H1 (cell line): ENCODE data around the gene TGM4. TPM values are rescaled to one million over a fixed set of nuclear protein-coding genes. Genes with fewer than 3 reads are reported as not detected.

Experiments used
- CTCF ChIA-PET: fragments of 300-600 bp; sonication (Branson Sonifier 250); formaldehyde crosslinking; loops from one replicate; lab custom pipeline; 2021; ENCODE audit not compliant: partially characterized antibody; lab: Charles Lee
- POLR2A ChIA-PET: fragments of 300-600 bp; sonication (Branson Sonifier 250); formaldehyde crosslinking; loops from one replicate; lab custom pipeline; 2021; ENCODE audit warnings: inconsistent platforms; ENCODE audit not compliant: partially characterized antibody; lab: Charles Lee
- DNase-seq, 2 experiments: peaks; one replicate each; pipeline versions ENCODE4 v3.0.0 to v3.0.0-alpha.2; 2010 to 2022; ENCODE audit warnings: low spot score in 2 of 2, low read depth in 1 of 2, mixed read lengths in 1 of 2
- FAIRE-seq: peaks from 2 replicates; lab custom pipeline; 2011; peaks lifted over from hg19 to GRCh38; lab: Jason Lieb, UNC
- H2AFZ ChIP-seq: 2 replicates; pipeline ENCODE4 v1.8.1; 2012; ENCODE audit warnings: low read length, inconsistent platforms
- H2AK5ac ChIP-seq: 2 replicates; pipeline ENCODE4 v1.6.1; 2013; ENCODE audit warnings: low read depth, low read length
- H2BK120ac ChIP-seq: replicated peaks from 2 replicates; pipeline ENCODE3; 2013; ENCODE audit warnings: low read depth, low read length, inconsistent platforms
- H2BK12ac ChIP-seq: 2 replicates; pipeline ENCODE4 v1.6.1; 2013; ENCODE audit warnings: low read depth, low read length
- H2BK15ac ChIP-seq: 2 replicates; pipeline ENCODE4 v1.6.1; 2013; ENCODE audit warnings: low read length
- H2BK20ac ChIP-seq: 2 replicates; pipeline ENCODE4 v1.6.1; 2013; ENCODE audit warnings: low read length
- H2BK5ac ChIP-seq: 2 replicates; pipeline ENCODE4 v1.6.1; 2013; ENCODE audit warnings: low read depth, low read length
- H3K14ac ChIP-seq: 2 replicates; pipeline ENCODE4 v1.6.1; 2013; ENCODE audit warnings: inconsistent platforms; ENCODE audit not compliant: insufficient read length
- H3K18ac ChIP-seq: 2 replicates; pipeline ENCODE4 v1.6.1; 2013; ENCODE audit warnings: low read length; ENCODE audit errors: extremely low read depth
- H3K23ac ChIP-seq: 2 replicates; pipeline ENCODE4 v1.6.1; 2013; ENCODE audit warnings: inconsistent platforms; ENCODE audit not compliant: insufficient read length
- H3K23me2 ChIP-seq: 2 replicates; pipeline ENCODE4 v1.6.1; 2013; ENCODE audit warnings: low read depth, low read length
- H3K27ac ChIP-seq: 2 replicates; pipeline ENCODE4 v1.6.1; 2011; ENCODE audit warnings: low read depth, low read length, inconsistent platforms
- H3K27me3 ChIP-seq, 4 experiments: replicated peaks in 1 of 4; 1 replicate in 1 of 4; 2 replicates in 3 of 4; pipeline versions ENCODE4 v1.6.1 to v1.8.1; 2011 to 2013; ENCODE audit warnings: low read length in 3 of 4, mild to moderate bottlenecking in 3 of 4, inconsistent platforms in 2 of 4, mixed read lengths in 2 of 4, moderate library complexity in 1 of 4; ENCODE audit not compliant: control insufficient read depth in 3 of 4, insufficient read depth in 3 of 4; ENCODE audit errors: extremely low read depth in 1 of 4
- H3K36me3 ChIP-seq, 4 experiments: 2 replicates each; pipeline versions ENCODE4 v1.6.1 to v1.8.1; 2011 to 2013; ENCODE audit warnings: mild to moderate bottlenecking in 4 of 4, low read length in 3 of 4, moderate library complexity in 2 of 4, control low read depth in 1 of 4, inconsistent platforms in 1 of 4; ENCODE audit not compliant: insufficient read depth in 4 of 4, control insufficient read depth in 2 of 4
- H3K4ac ChIP-seq: replicated peaks from 2 replicates; pipeline ENCODE3; 2013; ENCODE audit warnings: low read length, low read depth, mixed read lengths, inconsistent platforms; ENCODE audit not compliant: insufficient read length
- H3K4me1 ChIP-seq, 4 experiments: replicated peaks in 1 of 4; 1 replicate in 1 of 4; 2 replicates in 3 of 4; pipeline versions ENCODE4 v1.6.1 to v1.8.1; 2011 to 2013; ENCODE audit warnings: low read length in 3 of 4, inconsistent platforms in 2 of 4, mixed read lengths in 1 of 4; ENCODE audit not compliant: insufficient read depth in 4 of 4, control insufficient read depth in 3 of 4
- H3K4me2 ChIP-seq, 2 experiments: 2 replicates each; pipeline versions ENCODE4 v1.6.1 to v1.8.1; 2011 to 2013; ENCODE audit warnings: low read depth in 2 of 2, low read length in 2 of 2, control low read depth in 1 of 2, inconsistent platforms in 1 of 2, mild to moderate bottlenecking in 1 of 2; ENCODE audit not compliant: insufficient read depth in 1 of 2
- H3K4me3 ChIP-seq, 4 experiments: fragments of 200-600, 300-600 bp in 1 of 4; sonication (generic), shearing (Covaris generic), sonication (Bioruptor Twin) in 1 of 4; 2 replicates each; pipeline versions ENCODE4 v1.5.1 to v1.8.1; 2011 to 2016; ENCODE audit warnings: low read length in 4 of 4, low read depth in 3 of 4, control low read depth in 2 of 4, inconsistent platforms in 2 of 4, mild to moderate bottlenecking in 2 of 4, mixed read lengths in 1 of 4, moderate library complexity in 1 of 4; ENCODE audit not compliant: insufficient read depth in 2 of 4; ENCODE audit errors: extremely low read depth in 1 of 4
- H3K56ac ChIP-seq: replicated peaks from 2 replicates; pipeline ENCODE3; 2013; ENCODE audit warnings: low read depth, mild to moderate bottlenecking, mixed read lengths, low read length, inconsistent platforms; ENCODE audit not compliant: insufficient read length
- H3K79me1 ChIP-seq: 2 replicates; pipeline ENCODE4 v1.6.1; 2013; ENCODE audit warnings: low read depth, low read length, control low read depth
- H3K79me2 ChIP-seq, 2 experiments: 2 replicates each; pipeline versions ENCODE4 v1.6.1 to v1.8.1; 2012 to 2013; ENCODE audit warnings: low read length in 2 of 2, mild to moderate bottlenecking in 2 of 2, inconsistent platforms in 1 of 2; ENCODE audit not compliant: insufficient read depth in 2 of 2, control insufficient read depth in 1 of 2
- H3K9ac ChIP-seq, 4 experiments: replicated peaks in 1 of 4; 1 replicate in 1 of 4; 2 replicates in 3 of 4; pipeline versions ENCODE4 v1.6.1 to v1.8.1; 2011 to 2013; ENCODE audit warnings: low read depth in 3 of 4, low read length in 3 of 4, control low read depth in 2 of 4, mild to moderate bottlenecking in 2 of 4, moderate library complexity in 2 of 4, inconsistent platforms in 1 of 4; ENCODE audit errors: extremely low read depth in 1 of 4
- H3K9me3 ChIP-seq, 2 experiments: 2 replicates each; pipeline versions ENCODE4 v1.6.1 to v1.8.1; 2012 to 2013; ENCODE audit warnings: mild to moderate bottlenecking in 2 of 2, moderate library complexity in 2 of 2, control low read depth in 1 of 2, inconsistent platforms in 1 of 2, low read depth in 1 of 2, low read length in 1 of 2, mixed read lengths in 1 of 2; ENCODE audit not compliant: insufficient read depth in 2 of 2
- H4K20me1 ChIP-seq, 2 experiments: replicated peaks in 1 of 2; 2 replicates each; pipeline versions ENCODE3 to v1.8.1; 2011 to 2013; ENCODE audit warnings: inconsistent platforms in 2 of 2, low read length in 2 of 2, mild to moderate bottlenecking in 1 of 2; ENCODE audit not compliant: insufficient read depth in 2 of 2, control insufficient read depth in 1 of 2
- H4K5ac ChIP-seq: 2 replicates; pipeline ENCODE4 v1.6.1; 2013; ENCODE audit warnings: low read length, low read depth, mixed read lengths, inconsistent platforms; ENCODE audit not compliant: insufficient read length
- H4K8ac ChIP-seq: 2 replicates; pipeline ENCODE4 v1.8.0; 2013; ENCODE audit warnings: mild to moderate bottlenecking, moderate library complexity, low read length, inconsistent platforms; ENCODE audit not compliant: insufficient read depth; ENCODE audit errors: extremely low read depth
- H4K91ac ChIP-seq: replicated peaks from 2 replicates; pipeline ENCODE3; 2013; ENCODE audit warnings: low read length, mixed read lengths, inconsistent platforms; ENCODE audit not compliant: insufficient read length
- BRCA1 ChIP-seq: IDR thresholded peaks from 2 replicates; pipeline ENCODE4 v1.6.1; 2012; ENCODE audit warnings: low read depth, low read length, improper control_type of control experiment
- CREB1 ChIP-seq: IDR thresholded peaks from 2 replicates; pipeline ENCODE4 v1.6.1; 2012; ENCODE audit warnings: inconsistent platforms
- EP300 ChIP-seq, 2 experiments: IDR thresholded peaks; 1 replicate in 1 of 2; 2 replicates in 1 of 2; pipeline ENCODE4 v1.6.1; 2011 to 2012; ENCODE audit warnings: low read depth in 2 of 2, low read length in 2 of 2, mild to moderate bottlenecking in 2 of 2, borderline replicate concordance in 1 of 2, inconsistent platforms in 1 of 2, moderate library complexity in 1 of 2
- GTF2F1 ChIP-seq: IDR thresholded peaks from 2 replicates; pipeline ENCODE4 v1.6.1; 2012; ENCODE audit warnings: low read depth, low read length, improper control_type of control experiment, borderline replicate concordance
- HDAC6 ChIP-seq: IDR thresholded peaks from one replicate; pipeline ENCODE4 v1.7.1; 2012; ENCODE audit warnings: low read depth, mild to moderate bottlenecking, inconsistent platforms, low read length, moderate library complexity
- JUN ChIP-seq: IDR thresholded peaks from 2 replicates; pipeline ENCODE4 v1.6.1; 2011; ENCODE audit warnings: low read depth, mild to moderate bottlenecking, improper control_type of control experiment, low read length
- POU5F1 ChIP-seq: IDR thresholded peaks from 2 replicates; pipeline ENCODE4 v1.6.1; 2011; ENCODE audit warnings: low read depth, mild to moderate bottlenecking, low read length, moderate library complexity
- RNF2 ChIP-seq: fragments of 200-900, 300-1000 bp; sonication (generic); IDR thresholded peaks from 2 replicates; pipeline ENCODE4 v1.7.1; 2016; ENCODE audit warnings: borderline replicate concordance, low read depth, mild to moderate bottlenecking, antibody characterized with exemption, low read length; ENCODE audit not compliant: poor library complexity, severe bottlenecking; ENCODE audit errors: missing control alignments
- RXRA ChIP-seq: IDR thresholded peaks from 2 replicates; pipeline ENCODE4 v1.6.1; 2011; ENCODE audit warnings: low read depth, mild to moderate bottlenecking, low read length, moderate library complexity; ENCODE audit not compliant: insufficient read depth
- SIX5 ChIP-seq: IDR thresholded peaks from 2 replicates; pipeline ENCODE4 v1.6.1; 2011; ENCODE audit warnings: mild to moderate bottlenecking, low read depth, low read length
- SP1 ChIP-seq: IDR thresholded peaks from 2 replicates; pipeline ENCODE4 v1.6.1; 2011; ENCODE audit warnings: low read depth, low read length
- WGBS, 2 experiments: shearing (Covaris generic) in 1 of 2; methylation state at CpG; one replicate each; pipeline versions ENCODE4 v1.1.6 to v1.1.7; 2013 to 2015; ENCODE audit warnings: low lambda C conversion rate in 2 of 2, mixed read lengths in 2 of 2, inconsistent platforms in 1 of 2, low coverage in 1 of 2, missing lambda C conversion rate in 1 of 2; ENCODE audit not compliant: insufficient replicate concordance in 2 of 2, insufficient coverage in 1 of 2, insufficient read length in 1 of 2; ENCODE audit errors: extremely low coverage in 1 of 2, missing lambda C conversion rate in 1 of 2; 5-methylcytosine and 5-hydroxymethylcytosine counted together
- polyA plus RNA-seq, 7 experiments: library from polyadenylated mRNA; depleted of rRNA in 3 of 7; stranded (reverse) in 5 of 7; unstranded in 2 of 7; fragments of >200 nt in 5 of 7; fragments of 200-250 nt in 2 of 7; gene quantifications; 1 replicate in 5 of 7; 2 replicates in 1 of 7; 4 replicates in 1 of 7; pipeline versions ENCODE4 v1.2.1 to v1.2.3, GENCODE V29; 2011 to 2013; ENCODE audit warnings: missing spikeins in 2 of 7, mixed read lengths in 2 of 7
- total RNA-seq: library from RNA; stranded (reverse); fragmentation: NEBNext Ultra II Directional; extraction: Animal tissue kit (Norgen Biotek cat#: 25700); gene quantifications from 2 replicates; pipeline ENCODE4 v1.2.1, GENCODE V29; 2021
- TF ChIP-seq, protein P1 (sequence below): IDR thresholded peaks from 2 replicates; pipeline ENCODE4 v1.6.1; 2011; ENCODE audit warnings: low read length, improper control_type of control experiment
- TF ChIP-seq, protein P2 (sequence below): IDR thresholded peaks from 2 replicates; pipeline ENCODE4 v1.6.1; 2012; ENCODE audit warnings: inconsistent platforms

TGM4 gene
- total and polyA plus RNA-seq, 2 of the 8 experiments (the other 6 are each of a cell fraction or from before 2014, with no cell fraction given), result 0.02 TPM; not detected in 1

DNA sequence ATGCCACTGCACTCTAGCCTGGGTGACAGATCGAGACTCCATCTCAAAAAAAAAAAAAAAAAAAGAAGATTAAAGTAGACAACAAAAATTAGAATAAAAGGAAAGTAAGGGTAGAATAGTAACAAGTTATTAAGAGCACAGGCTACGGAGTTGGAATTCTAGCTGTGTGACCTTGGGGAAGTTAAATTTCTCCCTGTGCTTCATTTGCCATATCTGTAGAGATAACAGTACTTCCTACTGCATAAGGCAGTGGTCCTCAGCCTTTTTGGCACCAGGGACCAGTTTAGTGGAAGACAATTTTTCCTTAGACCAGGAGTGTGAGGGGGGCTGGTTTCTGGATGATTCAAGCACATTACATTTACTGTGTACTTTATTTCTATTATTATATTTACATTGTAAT lies 41.4 kb upstream of the TGM4 start:
- H2BK5ac ChIP-seq, result no peak overlapping the region
- 98% methylated on average over 2 of the region's 2 CpGs; no CpG with 5 or more reads in 1 of the 2 experiments for WGBS, 2 experiments
- no peak for TF ChIP-seq GTF2F1
- TF ChIP-seq HDAC6, result no peak
- no peak for TF ChIP-seq SIX5
- TF ChIP-seq, protein P1, sequence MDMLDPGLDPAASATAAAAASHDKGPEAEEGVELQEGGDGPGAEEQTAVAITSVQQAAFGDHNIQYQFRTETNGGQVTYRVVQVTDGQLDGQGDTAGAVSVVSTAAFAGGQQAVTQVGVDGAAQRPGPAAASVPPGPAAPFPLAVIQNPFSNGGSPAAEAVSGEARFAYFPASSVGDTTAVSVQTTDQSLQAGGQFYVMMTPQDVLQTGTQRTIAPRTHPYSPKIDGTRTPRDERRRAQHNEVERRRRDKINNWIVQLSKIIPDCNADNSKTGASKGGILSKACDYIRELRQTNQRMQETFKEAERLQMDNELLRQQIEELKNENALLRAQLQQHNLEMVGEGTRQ, result no peak
- TF ChIP-seq EP300 (IDR thresholded peaks at IDR 0.05; ENCODE audit: borderline replicate concordance in 1 of 2, low read depth in 2 of 2, low read length in 2 of 2), result no peak
- TF ChIP-seq POU5F1, result no peak
- TF ChIP-seq, protein P2, sequence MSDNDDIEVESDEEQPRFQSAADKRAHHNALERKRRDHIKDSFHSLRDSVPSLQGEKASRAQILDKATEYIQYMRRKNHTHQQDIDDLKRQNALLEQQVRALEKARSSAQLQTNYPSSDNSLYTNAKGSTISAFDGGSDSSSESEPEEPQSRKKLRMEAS, result no peak
- TF ChIP-seq BRCA1, result no peak
- TF ChIP-seq RXRA, result no peak
- no peak for TF ChIP-seq SP1
- TF ChIP-seq RNF2, result no peak
- TF ChIP-seq JUN, result no peak
- TF ChIP-seq CREB1, result no peak
- TF ChIP-seq, all 59 proteins: peak for 0
- Histone ChIP-seq H3K27ac (no peak overlapping the region), H4K20me1 (no peaks in the 10 kb centered on the region), H4K5ac (no peak overlapping the region), H2AFZ (no peak overlapping the region), H2AK5ac (no peak overlapping the region), H4K8ac (no peak overlapping the region), H3K56ac (no peak overlapping the region), H3K4ac (no peak overlapping the region), H2BK12ac (no peak overlapping the region), H3K9me3 (peaks cover 4 to 6% of the 10 kb centered on the region in 2 experiments; a peak in 2 of 4 replicates), H3K79me2 (no peaks in the 10 kb centered on the region), H4K91ac (no peak overlapping the region), H3K36me3 (peaks cover 11 to 54% (median 35%) of the 10 kb centered on the region in 4 experiments), H3K4me2 (no peak overlapping the region), H3K23me2 (no peaks in the 10 kb centered on the region), H3K27me3 (no peaks in the 10 kb centered on the region), H3K4me1 (no peaks in the 10 kb centered on the region), H2BK120ac (no peak overlapping the region), H3K9ac (no peak overlapping the region), H2BK15ac (no peak overlapping the region), H3K23ac (no peak overlapping the region), H3K4me3 (no peak overlapping the region), H3K79me1 (no peaks in the 10 kb centered on the region), H3K14ac (no peak overlapping the region), H2BK20ac (no peak overlapping the region), H3K18ac (no peak overlapping the region)
- DNase-seq (no peak), FAIRE-seq (no peak)
- POLR2A ChIA-PET, result no interaction called here
- CTCF ChIA-PET, result interaction anchor here (0.6 to 2.0 kb wide), 2 partner anchors 27 to 764 kb away, joined by 4 to 5 read pairs; no protein-coding TSS in a partner anchor
